GM13976 (cell line): Measurements from ENCODE around the gene DFFB.

Source experiments
- DNase-seq: peaks from one replicate; pipeline ENCODE4 v3.0.0; 2012; ENCODE audit warnings: low spot score
- CTCF ChIP-seq: IDR thresholded peaks from 2 replicates; pipeline ENCODE4 v1.5.1; 2012; ENCODE audit warnings: borderline replicate concordance, mild to moderate bottlenecking; ENCODE audit not compliant: insufficient read depth; ENCODE audit errors: extremely low read depth, missing control alignments, control extremely low read depth
- in situ Hi-C: fragments of 300-500 bp; cut with MboI; formaldehyde crosslinking; loops from one replicate; pipeline ENCODE4 v1.12.0; 2022; ENCODE audit warnings: low sequenced_read_pairs, mixed read lengths, inconsistent platforms; ENCODE audit not compliant: unreplicated experiment

The DFFB gene

GRCh38 chr1:3828391-3828790, 28.9 kb upstream of the DFFB start:
- in situ Hi-C loops, result no loop called here
- no peak for DNase-seq
- TF ChIP-seq CTCF, result no peak

- in situ Hi-C loops, result no loop called here
- TF ChIP-seq CTCF, result no peak
- no peak for DNase-seq
Measured at GRCh38 chr1:3831689-3832088, 25.6 kb upstream of the DFFB start.

GRCh38 chr1:3834701-3835100, 22.6 kb upstream of the DFFB start:
- in situ Hi-C loops, result no loop called here
- TF ChIP-seq CTCF, result no peak
- no peak for DNase-seq

- in situ Hi-C loops, result no loop called here
- DNase-seq, result no peak
- TF ChIP-seq CTCF, result no peak
Measured at GRCh38 chr1:3836421-3836820, 20.9 kb upstream of the DFFB start.

- no peak for DNase-seq
- in situ Hi-C loops, result no loop called here
- TF ChIP-seq CTCF, result no peak
Measured at GRCh38 chr1:3837200-3837599, 20.1 kb upstream of the DFFB start.

GRCh38 chr1:3837685-3838084, 19.6 kb upstream of the DFFB start:
- in situ Hi-C loops, result no loop called here
- no peak for TF ChIP-seq CTCF

GRCh38 chr1:3838788-3839187, 18.5 kb upstream of the DFFB start:
- TF ChIP-seq CTCF, result no peak
- in situ Hi-C loops, result no loop called here
- DNase-seq, result no peak

More at GRCh38 chr1:3837685-3838084, 19.6 kb upstream of the DFFB start:
- DNase-seq, result no peak
